K562 (cell line): ENCODE results near the gene UGT2B15. TPM values are rescaled to one million over a fixed set of nuclear protein-coding genes. Genes with fewer than 3 reads are reported as not detected.

Experiments used
- ATAC-seq: fragments of 200-7000 bp; cut with Tn5 transposase; 3 replicates; pipeline ENCODE4 v1.9.1; 2020; ENCODE audit warnings: moderate library complexity
- BruUV-seq: library from RNA; stranded (reverse); fragments of 400-500 nt; replicated peaks from 2 replicates; lab custom pipeline; 2021; lab: Mats Ljungman, UMichigan
- CTCF ChIA-PET: fragments of 300-600 bp; formaldehyde crosslinking; extraction: SDS; loops from one replicate; lab custom pipeline; 2021; ENCODE audit warnings: low intra/inter-chr PET ratio; lab: Yijun Ruan, JAX
- POLR2A ChIA-PET: fragments of 300-600, 350-650 bp; sonication (Branson Sonifier 250); formaldehyde crosslinking; extraction: SDS; loops from one replicate; lab custom pipeline; 2021; ENCODE audit warnings: antibody characterized with exemption, inconsistent platforms; lab: Yijun Ruan, JAX
- DNase-seq, 4 experiments: peaks; one replicate each; pipeline versions ENCODE4 v3.0.0 to v3.0.0-alpha.2; 2011 to 2018; ENCODE audit warnings: low spot score in 3 of 4, mixed read lengths in 3 of 4; ENCODE audit errors: extremely low read depth in 1 of 4
- FAIRE-seq: peaks from 2 replicates; lab custom pipeline; 2011; peaks lifted over from hg19 to GRCh38; lab: Jason Lieb, UNC
- H2AFZ ChIP-seq: 2 replicates; pipeline ENCODE4 v1.6.0; 2011; ENCODE audit warnings: low read depth, low read length, control low read depth, inconsistent platforms
- H3K27ac ChIP-seq: fragments of 200-600 bp; 3 replicates; pipeline ENCODE4 v1.8.0; 2011; ENCODE audit warnings: low read depth, mild to moderate bottlenecking, control low read depth, inconsistent platforms, low read length, moderate library complexity, mixed read lengths; ENCODE audit errors: extremely low read depth
- H3K27me3 ChIP-seq, 2 experiments: fragments of 300-600 bp in 1 of 2; 2 replicates in 1 of 2; 3 replicates in 1 of 2; pipeline versions ENCODE4 v1.6.0 to v1.8.0; 2011; ENCODE audit warnings: inconsistent platforms in 2 of 2, low read length in 2 of 2, mild to moderate bottlenecking in 1 of 2, mixed read lengths in 1 of 2, moderate library complexity in 1 of 2; ENCODE audit not compliant: control insufficient read depth in 2 of 2, insufficient read depth in 2 of 2
- H3K36me3 ChIP-seq: fragments of 300-600 bp; 3 replicates; pipeline ENCODE4 v1.8.0; 2011; ENCODE audit warnings: mild to moderate bottlenecking, low read length, inconsistent platforms; ENCODE audit not compliant: control insufficient read depth, insufficient read depth
- H3K4me1 ChIP-seq, 2 experiments: fragments of 200-600 bp in 1 of 2; replicated peaks in 1 of 2; 2 replicates in 1 of 2; 3 replicates in 1 of 2; pipeline versions ENCODE4 v1.5.1 to v1.8.0; 2011; ENCODE audit warnings: inconsistent platforms in 2 of 2, low read length in 2 of 2, mild to moderate bottlenecking in 1 of 2, mixed read lengths in 1 of 2, moderate library complexity in 1 of 2; ENCODE audit not compliant: control insufficient read depth in 2 of 2, insufficient read depth in 2 of 2
- H3K4me2 ChIP-seq: 2 replicates; pipeline ENCODE4 v1.6.1; 2011; ENCODE audit warnings: low read length, control low read depth, inconsistent platforms, mixed read lengths; ENCODE audit not compliant: insufficient read depth
- H3K4me3 ChIP-seq: fragments of 200-600 bp; sonication (generic), shearing (Covaris generic); 2 replicates; pipeline ENCODE4 v1.5.1; 2016; ENCODE audit warnings: control low read depth, inconsistent platforms
- H3K79me2 ChIP-seq: fragments of 200-600 bp; 3 replicates; pipeline ENCODE4 v1.8.0; 2011; ENCODE audit warnings: low read length, inconsistent platforms; ENCODE audit not compliant: control insufficient read depth, insufficient read depth
- H3K9ac ChIP-seq, 2 experiments: 2 replicates each; pipeline versions ENCODE4 v1.6.0 to v1.6.1; 2011; ENCODE audit warnings: low read depth in 2 of 2, low read length in 2 of 2, control low read depth in 1 of 2, inconsistent platforms in 1 of 2, mild to moderate bottlenecking in 1 of 2, mixed read lengths in 1 of 2; ENCODE audit not compliant: insufficient read depth in 1 of 2
- H3K9me1 ChIP-seq: one replicate; pipeline ENCODE4 v1.6.0; 2011; ENCODE audit warnings: inconsistent platforms, mild to moderate bottlenecking, low read length, moderate library complexity; ENCODE audit not compliant: control insufficient read depth, insufficient read depth
- H3K9me3 ChIP-seq: replicated peaks from 2 replicates; pipeline ENCODE4 v1.5.1; 2011; ENCODE audit warnings: low read depth, low read length, inconsistent platforms; ENCODE audit not compliant: control insufficient read depth, insufficient read depth
- H4K20me1 ChIP-seq: replicated peaks from 2 replicates; pipeline ENCODE4 v1.6.1; 2011; ENCODE audit warnings: low read length, inconsistent platforms, mixed read lengths; ENCODE audit not compliant: control insufficient read depth, insufficient read depth
- CBFB ChIP-seq: sonication (generic); formaldehyde crosslinking; IDR thresholded peaks from 2 replicates; pipeline ENCODE4 v1.4.0; 2020; ENCODE audit warnings: mild to moderate bottlenecking, missing genetic modification reagents
- ELF1 ChIP-seq: fragments of 200-800 bp; sonication (Bioruptor generic); IDR thresholded peaks from 2 replicates; pipeline ENCODE4 v1.6.1; 2016; ENCODE audit warnings: missing genetic modification characterization, missing compliant biosample characterization
- NFRKB ChIP-seq: fragments of 450-650 bp; IDR thresholded peaks from 2 replicates; pipeline ENCODE4 v1.6.1; 2016; ENCODE audit warnings: low read depth
- NR2C2 ChIP-seq, 2 experiments: fragments of 200-800 bp in 1 of 2; sonication (Bioruptor generic) in 1 of 2; sonication (generic) in 1 of 2; formaldehyde crosslinking in 1 of 2; IDR thresholded peaks; 2 replicates each; pipeline versions ENCODE4 v1.6.1 to v1.8.0; 2016 to 2022; ENCODE audit warnings: mild to moderate bottlenecking in 1 of 2, missing compliant biosample characterization in 1 of 2, missing genetic modification characterization in 1 of 2, missing genetic modification reagents in 1 of 2
- RUNX1 ChIP-seq: sonication (generic); IDR thresholded peaks from 2 replicates; pipeline ENCODE4 v1.6.1; 2016; ENCODE audit warnings: antibody characterized with exemption, low read depth
- SIRT6 ChIP-seq: IDR thresholded peaks from one replicate; pipeline ENCODE4 v1.6.1; 2012; ENCODE audit warnings: low read depth, mild to moderate bottlenecking, control low read depth, inconsistent platforms, low read length, moderate library complexity
- ZKSCAN8 ChIP-seq: fragments of 200-800 bp; sonication (Bioruptor generic); IDR thresholded peaks from 2 replicates; pipeline ENCODE4 v1.6.1; 2016; ENCODE audit warnings: missing genetic modification characterization, missing compliant biosample characterization
- WGBS: fragments of 100-300 bp; shearing (Covaris generic); methylation state at CpG from one replicate; pipeline ENCODE4 v1.1.6; 2016; ENCODE audit warnings: low coverage, mixed read lengths; ENCODE audit not compliant: insufficient coverage; ENCODE audit errors: missing lambda C conversion rate; 5-methylcytosine and 5-hydroxymethylcytosine counted together
- in situ Hi-C: fragments of 300-500 bp; cut with MboI; formaldehyde crosslinking; loops from 4 replicates; pipeline ENCODE4 v1.15.0; 2018; ENCODE audit warnings: inconsistent platforms, mixed read lengths
- intact Hi-C: fragments of 100-400 bp; cut with micrococcal nuclease; formaldehyde crosslinking; loops from 2 replicates; pipeline ENCODE4 v1.14.2; 2022
- polyA plus RNA-seq, 8 experiments: library from polyadenylated mRNA; depleted of rRNA in 4 of 8; stranded (reverse) in 5 of 8; unstranded in 3 of 8; fragments of >200 nt; fragmentation: Nextera tagmentation in 2 of 8; fragmentation: Illumina TruSeq in 1 of 8; extraction: Ambion mirVana in 2 of 8; extraction: Trizol in 1 of 8; gene quantifications; 2 replicates each; pipeline versions ENCODE4 v1.2.1 to v1.2.3, GENCODE V29; 2011 to 2014; ENCODE audit warnings: inconsistent platforms in 1 of 8, missing spikeins in 1 of 8
- total RNA-seq, 7 experiments: library from RNA; depleted of rRNA in 6 of 7; stranded (reverse); fragments of >200 nt in 6 of 7; fragmentation: Illumina TruSeq in 2 of 7; extraction: Trizol in 2 of 7; gene quantifications; 2 replicates each; pipeline versions ENCODE4 v1.2.1 to v1.2.3, GENCODE V29; 2011 to 2021; ENCODE audit warnings: low replicate concordance in 1 of 7
- TF ChIP-seq, protein P1 (sequence below): fragments of 250-450 bp; sonication (Bioruptor Pico); IDR thresholded peaks from 2 replicates; pipeline ENCODE4 v1.4.0; 2020; ENCODE audit warnings: mild to moderate bottlenecking, moderate library complexity
- TF ChIP-seq, protein P2 (sequence below): IDR thresholded peaks from 2 replicates; pipeline ENCODE4 v1.6.1; 2016; ENCODE audit warnings: missing genetic modification characterization, missing compliant biosample characterization
- TF ChIP-seq, protein P3 (sequence below): sonication (generic); formaldehyde crosslinking; IDR thresholded peaks from 2 replicates; pipeline ENCODE4 v1.4.0; 2020; ENCODE audit warnings: mild to moderate bottlenecking, missing genetic modification reagents

UGT2B15 gene
- total and polyA plus RNA-seq, 9 of the 15 experiments (the other 6 are each of a cell fraction or from before 2014, with no cell fraction given): 0.06 to 0.16 (median 0.10) TPM; not detected in 6

DNA sequence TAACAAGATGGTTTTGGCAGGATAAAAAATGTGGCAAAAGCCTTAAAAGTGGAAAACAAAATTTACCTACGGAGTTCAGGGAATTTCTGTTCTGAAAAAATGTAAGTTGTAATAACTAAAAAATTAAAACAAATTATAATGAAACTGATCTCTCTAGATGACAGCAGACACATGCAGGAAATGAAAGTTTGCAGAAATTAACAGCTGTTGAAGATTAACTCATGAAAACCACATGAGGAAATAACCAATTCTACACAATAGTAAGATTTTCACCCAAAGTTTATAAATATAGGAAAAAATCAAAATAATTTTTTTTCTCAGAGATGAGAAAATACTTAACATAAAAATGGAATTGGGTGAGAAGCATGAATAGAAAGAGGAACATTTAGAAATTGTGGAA is 47.5 kb upstream of the UGT2B15 start:
- no peak overlapping the region for H3K4me3 ChIP-seq
- POLR2A ChIA-PET: no interaction called here
- intact Hi-C loops: no loop called here

DNA sequence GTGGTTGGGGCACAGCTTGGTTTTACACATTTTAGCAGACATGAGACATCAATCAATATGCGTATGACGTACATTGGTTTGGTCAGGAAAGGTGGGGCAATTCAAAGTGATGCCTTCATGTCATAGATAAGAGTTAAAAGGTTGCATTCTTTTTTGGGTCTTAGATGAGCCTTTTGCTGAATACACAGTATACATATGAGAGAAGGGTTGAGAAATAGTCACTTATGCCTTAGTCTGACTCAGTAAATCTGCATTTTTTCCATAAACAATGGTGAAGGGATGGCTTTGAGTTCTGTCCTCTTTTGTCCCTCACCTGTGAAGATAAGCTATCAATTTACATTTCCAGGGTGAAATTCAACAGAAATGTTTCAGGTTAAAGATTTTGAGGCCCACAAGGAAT is 43.9 kb upstream of the UGT2B15 start:
- in situ Hi-C loops (no loop called here), intact Hi-C loops (no loop called here)
- DNase-seq (no peak), ATAC-seq (no peak), FAIRE-seq (peak; percentile 11)
- no peaks in the 10 kb centered on the region for H3K9me1 ChIP-seq
- no peak overlapping the region for H2AFZ ChIP-seq
- no peaks in the 10 kb centered on the region for H3K4me1 ChIP-seq
- H3K9ac ChIP-seq: no peak overlapping the region
- no TSS peak for BruUV-seq
- H3K4me2 ChIP-seq: no peak overlapping the region
- H3K4me3 ChIP-seq: no peak overlapping the region
- H3K79me2 ChIP-seq: no peaks in the 10 kb centered on the region
- no peaks in the 10 kb centered on the region for H3K9me3 ChIP-seq
- ChIA-PET CTCF (no interaction called here), POLR2A (interaction anchor here (0.7 kb wide), 1 partner anchor 12 kb away, joined by 3 read pairs; no protein-coding TSS in a partner anchor)
- H3K27ac ChIP-seq: no peak overlapping the region
- H3K27me3 ChIP-seq: no peaks in the 10 kb centered on the region
- 0% methylated on average over 2 of the region's 2 CpGs for WGBS
- no peaks in the 10 kb centered on the region for H3K36me3 ChIP-seq
- H4K20me1 ChIP-seq: no peaks in the 10 kb centered on the region
- TF ChIP-seq CBFB (CRISPR knock-in tag) (no peak), ZKSCAN8 (CRISPR knock-in tag) (no peak), SIRT6 (no peak), NR2C2 (CRISPR knock-in tag; IDR thresholded peaks at IDR 0.05) (no peak), NR2C2 (tag; IDR thresholded peaks at IDR 0.05) (no peak), ELF1 (tag) (no peak)
- TF ChIP-seq, protein P1, sequence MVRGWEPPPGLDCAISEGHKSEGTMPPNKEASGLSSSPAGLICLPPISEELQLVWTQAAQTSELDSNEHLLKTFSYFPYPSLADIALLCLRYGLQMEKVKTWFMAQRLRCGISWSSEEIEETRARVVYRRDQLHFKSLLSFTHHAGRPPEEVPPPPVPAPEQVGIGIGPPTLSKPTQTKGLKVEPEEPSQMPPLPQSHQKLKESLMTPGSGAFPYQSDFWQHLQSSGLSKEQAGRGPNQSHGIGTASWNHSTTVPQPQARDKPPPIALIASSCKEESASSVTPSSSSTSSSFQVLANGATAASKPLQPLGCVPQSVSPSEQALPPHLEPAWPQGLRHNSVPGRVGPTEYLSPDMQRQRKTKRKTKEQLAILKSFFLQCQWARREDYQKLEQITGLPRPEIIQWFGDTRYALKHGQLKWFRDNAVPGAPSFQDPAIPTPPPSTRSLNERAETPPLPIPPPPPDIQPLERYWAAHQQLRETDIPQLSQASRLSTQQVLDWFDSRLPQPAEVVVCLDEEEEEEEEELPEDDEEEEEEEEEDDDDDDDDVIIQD (CRISPR knock-in tag): no peak
- TF ChIP-seq, protein P2, sequence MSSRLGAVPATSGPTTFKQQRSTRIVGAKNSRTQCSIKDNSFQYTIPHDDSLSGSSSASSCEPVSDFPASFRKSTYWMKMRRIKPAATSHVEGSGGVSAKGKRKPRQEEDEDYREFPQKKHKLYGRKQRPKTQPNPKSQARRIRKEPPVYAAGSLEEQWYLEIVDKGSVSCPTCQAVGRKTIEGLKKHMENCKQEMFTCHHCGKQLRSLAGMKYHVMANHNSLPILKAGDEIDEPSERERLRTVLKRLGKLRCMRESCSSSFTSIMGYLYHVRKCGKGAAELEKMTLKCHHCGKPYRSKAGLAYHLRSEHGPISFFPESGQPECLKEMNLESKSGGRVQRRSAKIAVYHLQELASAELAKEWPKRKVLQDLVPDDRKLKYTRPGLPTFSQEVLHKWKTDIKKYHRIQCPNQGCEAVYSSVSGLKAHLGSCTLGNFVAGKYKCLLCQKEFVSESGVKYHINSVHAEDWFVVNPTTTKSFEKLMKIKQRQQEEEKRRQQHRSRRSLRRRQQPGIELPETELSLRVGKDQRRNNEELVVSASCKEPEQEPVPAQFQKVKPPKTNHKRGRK (tag): no peak
- TF ChIP-seq, protein P3, sequence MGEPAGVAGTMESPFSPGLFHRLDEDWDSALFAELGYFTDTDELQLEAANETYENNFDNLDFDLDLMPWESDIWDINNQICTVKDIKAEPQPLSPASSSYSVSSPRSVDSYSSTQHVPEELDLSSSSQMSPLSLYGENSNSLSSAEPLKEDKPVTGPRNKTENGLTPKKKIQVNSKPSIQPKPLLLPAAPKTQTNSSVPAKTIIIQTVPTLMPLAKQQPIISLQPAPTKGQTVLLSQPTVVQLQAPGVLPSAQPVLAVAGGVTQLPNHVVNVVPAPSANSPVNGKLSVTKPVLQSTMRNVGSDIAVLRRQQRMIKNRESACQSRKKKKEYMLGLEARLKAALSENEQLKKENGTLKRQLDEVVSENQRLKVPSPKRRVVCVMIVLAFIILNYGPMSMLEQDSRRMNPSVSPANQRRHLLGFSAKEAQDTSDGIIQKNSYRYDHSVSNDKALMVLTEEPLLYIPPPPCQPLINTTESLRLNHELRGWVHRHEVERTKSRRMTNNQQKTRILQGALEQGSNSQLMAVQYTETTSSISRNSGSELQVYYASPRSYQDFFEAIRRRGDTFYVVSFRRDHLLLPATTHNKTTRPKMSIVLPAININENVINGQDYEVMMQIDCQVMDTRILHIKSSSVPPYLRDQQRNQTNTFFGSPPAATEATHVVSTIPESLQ (CRISPR knock-in tag): no peak

More for the DNA sequence above, 47.5 kb upstream of the UGT2B15 start:
- Histone ChIP-seq H3K36me3 (no peaks in the 10 kb centered on the region), H3K27me3 (no peaks in the 10 kb centered on the region), H4K20me1 (no peaks in the 10 kb centered on the region), H3K9ac (no peak overlapping the region), H3K9me1 (no peaks in the 10 kb centered on the region)
- in situ Hi-C loops: no loop called here
- BruUV-seq: no TSS peak
- no peak for TF ChIP-seq RUNX1
- TF ChIP-seq NFRKB: no peak
- TF ChIP-seq, all 486 proteins: peak for 0
- H3K79me2 ChIP-seq: no peaks in the 10 kb centered on the region
- CTCF ChIA-PET: no interaction called here
- H3K9me3 ChIP-seq: no peaks in the 10 kb centered on the region
- H2AFZ ChIP-seq: no peak overlapping the region
- FAIRE-seq: no peak
- H3K27ac ChIP-seq: no peak overlapping the region
- no peak for ATAC-seq
- no peak for DNase-seq
- no peak overlapping the region for H3K4me2 ChIP-seq
- H3K4me1 ChIP-seq: no peaks in the 10 kb centered on the region
- 0% methylated on average over 1 of the region's 1 CpG for WGBS
